MCF 10A (cell line): ENCODE data around the gene LRP1B. TPM values are rescaled to one million over a fixed set of nuclear protein-coding genes. Genes with fewer than 3 reads are reported as not detected.

Experiments used
- BruUV-seq: library from RNA; stranded (reverse); fragments of 400-500 nt; replicated peaks from 2 replicates; lab custom pipeline; 2021; lab: Mats Ljungman, UMichigan
- CTCF ChIA-PET: fragments of 300-600 bp; sonication (Branson Sonifier 250); formaldehyde crosslinking; extraction: SDS; loops from one replicate; lab custom pipeline; 2021; ENCODE audit warnings: antibody characterized with exemption, inconsistent platforms; lab: Yijun Ruan, JAX
- POLR2A ChIA-PET: fragments of 300-600, 350-650 bp; sonication (Branson Sonifier 250); formaldehyde crosslinking; extraction: SDS; loops from one replicate; lab custom pipeline; 2020; ENCODE audit warnings: antibody characterized with exemption, inconsistent platforms; lab: Yijun Ruan, JAX
- DNase-seq: peaks from one replicate; pipeline ENCODE4 v3.0.0-alpha.2; 2018; ENCODE audit not compliant: unreplicated experiment
- H3K27ac Mint-ChIP-seq: one replicate; pipeline ENCODE4 v1.8.0; 2022; ENCODE audit warnings: mild to moderate bottlenecking, low read depth, mixed read lengths; ENCODE audit not compliant: unreplicated experiment
- H3K27me3 Mint-ChIP-seq: one replicate; pipeline ENCODE4 v1.8.0; 2022; ENCODE audit warnings: mixed read lengths; ENCODE audit not compliant: insufficient read depth, unreplicated experiment
- H3K36me3 Mint-ChIP-seq: one replicate; pipeline ENCODE4 v1.8.0; 2022; ENCODE audit warnings: mild to moderate bottlenecking, moderate library complexity, mixed read lengths; ENCODE audit not compliant: insufficient read depth, unreplicated experiment
- H3K4me1 Mint-ChIP-seq: one replicate; pipeline ENCODE4 v1.8.0; 2022; ENCODE audit warnings: mixed read lengths; ENCODE audit not compliant: insufficient read depth, unreplicated experiment
- H3K4me3 Mint-ChIP-seq: one replicate; pipeline ENCODE4 v1.8.0; 2022; ENCODE audit warnings: mild to moderate bottlenecking, moderate library complexity, mixed read lengths; ENCODE audit not compliant: unreplicated experiment
- H3K9me3 Mint-ChIP-seq: one replicate; pipeline ENCODE4 v1.8.0; 2022; ENCODE audit warnings: mixed read lengths; ENCODE audit not compliant: unreplicated experiment
- intact Hi-C: fragments of 100-400 bp; cut with micrococcal nuclease; formaldehyde crosslinking; loops from 2 replicates; pipeline ENCODE4 v1.14.1; 2022
- total RNA-seq: library from RNA; stranded (reverse); gene quantifications from 2 replicates; pipeline ENCODE4 v1.2.3, GENCODE V29; 2022
- TF ChIP-seq, protein P1 (sequence below): fragments of 200-600 bp; IDR thresholded peaks from one replicate; pipeline ENCODE4 v1.8.0; 2022; ENCODE audit warnings: antibody characterized with exemption, mild to moderate bottlenecking; ENCODE audit not compliant: unreplicated experiment

The LRP1B gene
- total RNA-seq, 1 experiment from 2014 or later, result not detected

DNA sequence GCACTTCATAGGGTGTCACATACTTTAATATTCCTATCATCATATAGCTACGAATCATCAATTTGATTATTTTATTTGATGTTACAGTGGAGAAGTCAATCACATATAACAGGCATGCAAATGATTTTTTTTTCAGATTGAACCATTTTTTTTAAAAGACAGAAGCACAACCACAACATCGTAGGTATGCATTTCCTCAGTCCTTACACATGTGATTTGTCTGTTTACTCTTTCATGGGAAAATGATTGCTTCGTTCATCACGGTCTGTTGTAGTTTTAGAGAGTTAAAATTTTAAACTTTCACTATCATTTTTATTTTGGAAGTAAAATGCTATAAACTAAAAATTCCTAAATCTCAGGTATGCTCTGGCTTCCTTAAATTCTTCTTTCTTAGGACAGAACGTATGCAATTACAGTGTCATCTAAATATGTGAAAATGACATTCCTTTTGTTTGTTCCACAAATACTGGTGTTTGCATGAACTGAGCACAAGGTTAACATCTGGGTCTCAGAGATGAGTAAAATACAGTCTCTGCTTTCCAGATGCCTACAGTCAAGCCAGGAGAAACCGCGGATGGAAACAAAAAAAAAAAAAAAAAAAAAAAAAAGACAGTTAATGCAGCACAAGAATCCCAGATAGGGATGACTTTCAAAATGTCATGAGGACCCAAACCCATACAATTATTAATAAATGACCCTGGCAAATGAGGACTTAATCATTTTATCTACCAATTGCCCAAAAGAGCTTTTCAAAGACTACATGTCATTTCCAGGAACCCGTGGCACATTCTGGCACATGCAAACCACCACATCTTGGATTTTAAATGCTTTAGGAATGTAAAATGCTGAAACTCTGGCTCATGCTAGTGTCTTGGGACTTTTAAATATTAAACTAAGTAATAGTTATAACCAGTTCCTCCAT is 201.2 kb downstream of the LRP1B start:
- CTCF ChIA-PET, result interaction anchor here (0.7 kb wide), 1 partner anchor 1306 kb away, joined by 3 read pairs; no protein-coding TSS in a partner anchor
- POLR2A ChIA-PET, result no interaction called here
- no TSS peak for BruUV-seq
- Mint-ChIP-seq H3K9me3 (no peaks in the 10 kb centered on the region), H3K36me3 (no peaks in the 10 kb centered on the region), H3K27ac (no peak overlapping the region), H3K4me3 (no peak overlapping the region), H3K27me3 (peaks cover 25% of the 10 kb centered on the region), H3K4me1 (no peaks in the 10 kb centered on the region)
- DNase-seq, result no peak
- TF ChIP-seq, protein P1, sequence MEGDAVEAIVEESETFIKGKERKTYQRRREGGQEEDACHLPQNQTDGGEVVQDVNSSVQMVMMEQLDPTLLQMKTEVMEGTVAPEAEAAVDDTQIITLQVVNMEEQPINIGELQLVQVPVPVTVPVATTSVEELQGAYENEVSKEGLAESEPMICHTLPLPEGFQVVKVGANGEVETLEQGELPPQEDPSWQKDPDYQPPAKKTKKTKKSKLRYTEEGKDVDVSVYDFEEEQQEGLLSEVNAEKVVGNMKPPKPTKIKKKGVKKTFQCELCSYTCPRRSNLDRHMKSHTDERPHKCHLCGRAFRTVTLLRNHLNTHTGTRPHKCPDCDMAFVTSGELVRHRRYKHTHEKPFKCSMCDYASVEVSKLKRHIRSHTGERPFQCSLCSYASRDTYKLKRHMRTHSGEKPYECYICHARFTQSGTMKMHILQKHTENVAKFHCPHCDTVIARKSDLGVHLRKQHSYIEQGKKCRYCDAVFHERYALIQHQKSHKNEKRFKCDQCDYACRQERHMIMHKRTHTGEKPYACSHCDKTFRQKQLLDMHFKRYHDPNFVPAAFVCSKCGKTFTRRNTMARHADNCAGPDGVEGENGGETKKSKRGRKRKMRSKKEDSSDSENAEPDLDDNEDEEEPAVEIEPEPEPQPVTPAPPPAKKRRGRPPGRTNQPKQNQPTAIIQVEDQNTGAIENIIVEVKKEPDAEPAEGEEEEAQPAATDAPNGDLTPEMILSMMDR, result no peak
- intact Hi-C loops, result no loop called here

DNA sequence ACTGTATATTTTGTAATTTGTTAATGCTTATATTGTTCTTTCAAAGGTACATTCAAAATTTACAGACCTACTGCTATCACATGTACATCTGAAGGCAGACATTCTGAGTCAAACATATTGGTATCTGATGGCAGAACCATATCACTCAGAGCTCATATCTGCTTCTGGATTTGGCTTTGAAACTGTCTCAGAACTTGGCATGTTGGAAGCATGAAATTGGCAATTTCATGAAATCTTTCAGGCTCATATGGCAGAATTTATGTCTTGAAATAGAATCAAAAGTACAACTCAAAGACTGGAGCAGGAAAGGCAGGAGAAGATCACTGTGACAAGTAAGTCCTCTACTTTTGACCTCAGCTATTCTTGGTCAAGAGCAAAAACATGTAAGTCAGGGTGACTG is 202.3 kb downstream of the LRP1B start:
- CTCF ChIA-PET, result interaction anchor here (1.2 kb wide), 1 partner anchor 17 kb away, joined by 5 read pairs; no protein-coding TSS in a partner anchor
- Mint-ChIP-seq H3K36me3 (no peaks in the 10 kb centered on the region), H3K27me3 (peaks cover 25% of the 10 kb centered on the region), H3K4me1 (no peaks in the 10 kb centered on the region), H3K9me3 (no peaks in the 10 kb centered on the region), H3K4me3 (no peak overlapping the region), H3K27ac (no peak overlapping the region)
- DNase-seq, result no peak
- POLR2A ChIA-PET, result no interaction called here
- TF ChIP-seq, protein P1, result no peak
- no TSS peak for BruUV-seq
- intact Hi-C loops, result no loop called here

DNA sequence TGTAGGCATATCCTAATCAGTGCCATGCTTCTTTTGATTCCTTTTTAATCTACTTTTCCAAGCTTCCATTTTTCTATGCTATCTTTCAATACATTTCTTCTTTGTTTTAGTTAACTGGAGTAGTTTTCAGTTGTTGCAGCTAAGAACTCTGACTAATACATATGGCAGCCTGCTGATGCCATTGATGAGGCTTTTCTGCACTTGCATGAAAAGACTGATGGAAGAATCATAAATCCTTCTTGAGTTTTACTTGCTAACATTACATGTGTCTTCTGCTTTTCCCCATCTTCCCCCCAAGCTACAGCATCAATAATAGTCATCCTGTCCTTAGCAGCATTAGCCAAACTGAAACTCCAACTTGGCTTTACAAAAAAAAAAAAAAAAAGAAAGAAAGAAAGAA is 203.3 kb downstream of the LRP1B start:
- no peaks in the 10 kb centered on the region for H3K4me1 Mint-ChIP-seq
- peaks cover 28% of the 10 kb centered on the region for H3K27me3 Mint-ChIP-seq
- ChIA-PET CTCF (interaction anchor here (1.2 kb wide), 1 partner anchor 16 kb away, joined by 5 read pairs; no protein-coding TSS in a partner anchor), POLR2A (no interaction called here)
- H3K9me3 Mint-ChIP-seq, result no peaks in the 10 kb centered on the region
- H3K36me3 Mint-ChIP-seq, result no peaks in the 10 kb centered on the region
- H3K4me3 Mint-ChIP-seq, result no peak overlapping the region
- H3K27ac Mint-ChIP-seq, result no peak overlapping the region
- no TSS peak for BruUV-seq
- intact Hi-C loops, result no loop called here
- DNase-seq, result no peak
- TF ChIP-seq, protein P1, result no peak

DNA sequence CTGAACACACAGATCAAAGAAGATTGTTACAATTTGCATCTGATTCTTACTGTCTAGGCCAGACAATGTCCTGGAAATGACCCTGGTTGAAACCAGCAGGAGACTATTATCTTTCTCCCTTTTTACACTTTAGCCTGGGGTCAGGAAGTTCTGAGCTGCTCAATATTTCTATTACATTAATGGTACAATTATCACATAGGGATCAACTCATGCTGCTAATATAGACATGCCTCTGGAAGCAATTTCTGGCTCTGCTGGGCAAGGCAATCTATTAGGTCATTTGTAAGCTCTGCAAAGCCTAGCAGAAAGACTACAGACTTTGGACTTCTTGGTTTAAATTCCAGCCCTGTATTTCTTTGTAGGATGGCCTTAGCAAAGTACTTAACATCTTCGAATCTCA is 205.3 kb downstream of the LRP1B start:
- no TSS peak for BruUV-seq
- Mint-ChIP-seq H3K36me3 (peaks cover under 1% of the 10 kb centered on the region), H3K4me1 (no peaks in the 10 kb centered on the region), H3K4me3 (no peak overlapping the region), H3K27ac (no peak overlapping the region), H3K9me3 (no peaks in the 10 kb centered on the region), H3K27me3 (peaks cover 31% of the 10 kb centered on the region)
- ChIA-PET CTCF (interaction anchor here (0.6 kb wide), 1 partner anchor 31 kb away, joined by 3 read pairs; no protein-coding TSS in a partner anchor), POLR2A (interaction anchor here (0.6 kb wide), 1 partner anchor 12 kb away, joined by 3 read pairs; no protein-coding TSS in a partner anchor)
- intact Hi-C loops, result no loop called here
- DNase-seq, result no peak
- TF ChIP-seq, protein P1, result no peak
